Heart left ventricle (tissue), 16 donors: Measurements from ENCODE around the gene CIAO2A. TPM values are rescaled to one million over a fixed set of nuclear protein-coding genes. Genes with fewer than 3 reads are reported as not detected.

Source experiments
- ATAC-seq, 4 donors: fragments of 200-7000 bp; cut with Tn5 transposase; one replicate each; pipeline ENCODE4 v1.9.1; 2020 to 2022; ENCODE audit warnings: moderate library complexity in 4 of 4, mild to moderate bottlenecking in 3 of 4, moderate number of reproducible peaks in 1 of 4
- DNase-seq, 5 donors: peaks; one replicate each; pipeline ENCODE4 v3.0.0-alpha.2; 2020
- H3K27ac ChIP-seq, 12 donors: fragments of 200-600 bp; sonication (generic) in 4 of 12; one replicate each; pipeline versions ENCODE4 v1.5.0 to v1.8.0; 2016 to 2022; ENCODE audit warnings: mild to moderate bottlenecking in 2 of 12
- H3K27me3 ChIP-seq, 9 donors: fragments of 200-600 bp; sonication (generic) in 2 of 9; one replicate each; pipeline versions ENCODE4 v1.5.1 to v1.8.0; 2016 to 2022; ENCODE audit warnings: mild to moderate bottlenecking in 3 of 9
- H3K36me3 ChIP-seq, 9 donors: fragments of 200-600 bp; sonication (generic) in 2 of 9; one replicate each; pipeline versions ENCODE4 v1.5.0 to v1.8.0; 2018 to 2022; ENCODE audit warnings: mild to moderate bottlenecking in 2 of 9
- H3K4me1 ChIP-seq, 12 donors: fragments of 200-600 bp; sonication (generic) in 4 of 12; one replicate each; pipeline versions ENCODE4 v1.5.0 to v1.8.0; 2016 to 2022; ENCODE audit warnings: mild to moderate bottlenecking in 3 of 12
- H3K4me3 ChIP-seq, 12 donors: fragments of 200-600 bp; sonication (generic) in 4 of 12; one replicate each; pipeline versions ENCODE4 v1.5.0 to v1.8.0; 2017 to 2022; ENCODE audit warnings: mild to moderate bottlenecking in 9 of 12, moderate library complexity in 4 of 12
- H3K9me3 ChIP-seq, 12 donors: fragments of 200-600 bp; sonication (generic) in 4 of 12; one replicate each; pipeline versions ENCODE4 v1.5.0 to v1.8.0; 2016 to 2022; ENCODE audit warnings: mild to moderate bottlenecking in 1 of 12
- POLR2A ChIP-seq, 2 donors: fragments of 450-650 bp; IDR thresholded peaks; one replicate each; pipeline ENCODE4 v1.6.1; 2017; ENCODE audit warnings: antibody characterized with exemption in 2 of 2, mild to moderate bottlenecking in 2 of 2, moderate library complexity in 2 of 2
- WGBS, 4 donors: extraction: QIAGEN DNeasy Blood & Tissue Kit in 2 of 4; methylation state at CpG; one replicate each; pipeline versions ENCODE4 v1.1.5 to v1.1.7; 2013 to 2018; 5-methylcytosine and 5-hydroxymethylcytosine counted together
- intact Hi-C, 10 donors: fragments of 100-400 bp; cut with DNase I; formaldehyde crosslinking; loops; one replicate each; pipeline versions ENCODE4 v1.11.1 to v1.14.2; 2022
- polyA plus RNA-seq, 2 donors: library from polyadenylated mRNA; stranded (reverse); fragments of 200-250 nt; gene quantifications; one replicate each; pipeline ENCODE4 v1.2.3, GENCODE V29; 2013
- total RNA-seq, 9 donors: library from RNA; depleted of rRNA in 2 of 9; stranded (reverse); fragments of >200 nt in 2 of 9; fragmentation: NEBNext Ultra II Directional in 3 of 9; extraction: Animal tissue kit (Norgen Biotek cat#: 25700) in 3 of 9; gene quantifications; one replicate each; pipeline versions ENCODE4 v1.1.0 to v1.2.4, GENCODE V29; 2016 to 2023
- TF ChIP-seq, protein P1 (sequence below), 12 donors: fragments of 200-600 bp; sonication (generic) in 4 of 12; IDR thresholded peaks; one replicate each; pipeline versions ENCODE4 v1.5.0 to v1.8.0; 2018 to 2022; ENCODE audit warnings: antibody characterized with exemption in 12 of 12, mild to moderate bottlenecking in 5 of 12
- donor health status: ischemic (EF 13 %, LVEDD 7.1; RV severe dilation, severe dysfunction).
- donor health status: healthy with polysubstance abuse.
- donor health status: DM: no; HTN: yes; CAD: no.
- donor health status: DM: no; HTN: no; CAD: no.
- donor health status: ischemic (EF 25% LVEDD 6.9; RV normal size, moderate dysfunction).
- donor health status: ischemic (EF 25% LVEDD 5.7; RV mildly dilated, moderate dysfunction).
- donor health status: healthy.
- donor health status: DM: yes; HTN: yes; CAD: no.
- donor health status: ischemic (EF 35%, LVEDD 5.7; RV mildly dilated, moderate dysfunction).
- donor health status: nonischemic (EF 11% LVEDD 7.7; RV severe dilation, severe dysfunction).
- donor health status: DM: yes; HTN: yes; CAD: no.
- donor health status: PGD.
- donor health status: ischemic (EF 29% LVEDD 5.4; RV normal size, mild dysfunction).
- donor health status: nonischemic (EF 23%, LVEDD 6.1; RV moderate dilation, normal function).

Gene CIAO2A
- total and polyA plus RNA-seq, 11 donors: 41.6 to 114 (median 56.5) TPM

GRCh38 chr15:64051407-64052259 lies 42.0 kb downstream of the CIAO2A start:
- DNase-seq (no peak), ATAC-seq (peak in 1 of 4 donors; percentile 17)
- H3K27ac ChIP-seq: no peak overlapping the region
- H3K27me3 ChIP-seq: no peaks in the 10 kb centered on the region
- peaks cover 0 to 41% (median 5%) of the 10 kb centered on the region in 12 donors for H3K4me1 ChIP-seq
- TF ChIP-seq POLR2A (IDR thresholded peaks at IDR 0.05): no peak
- TF ChIP-seq, protein P1, sequence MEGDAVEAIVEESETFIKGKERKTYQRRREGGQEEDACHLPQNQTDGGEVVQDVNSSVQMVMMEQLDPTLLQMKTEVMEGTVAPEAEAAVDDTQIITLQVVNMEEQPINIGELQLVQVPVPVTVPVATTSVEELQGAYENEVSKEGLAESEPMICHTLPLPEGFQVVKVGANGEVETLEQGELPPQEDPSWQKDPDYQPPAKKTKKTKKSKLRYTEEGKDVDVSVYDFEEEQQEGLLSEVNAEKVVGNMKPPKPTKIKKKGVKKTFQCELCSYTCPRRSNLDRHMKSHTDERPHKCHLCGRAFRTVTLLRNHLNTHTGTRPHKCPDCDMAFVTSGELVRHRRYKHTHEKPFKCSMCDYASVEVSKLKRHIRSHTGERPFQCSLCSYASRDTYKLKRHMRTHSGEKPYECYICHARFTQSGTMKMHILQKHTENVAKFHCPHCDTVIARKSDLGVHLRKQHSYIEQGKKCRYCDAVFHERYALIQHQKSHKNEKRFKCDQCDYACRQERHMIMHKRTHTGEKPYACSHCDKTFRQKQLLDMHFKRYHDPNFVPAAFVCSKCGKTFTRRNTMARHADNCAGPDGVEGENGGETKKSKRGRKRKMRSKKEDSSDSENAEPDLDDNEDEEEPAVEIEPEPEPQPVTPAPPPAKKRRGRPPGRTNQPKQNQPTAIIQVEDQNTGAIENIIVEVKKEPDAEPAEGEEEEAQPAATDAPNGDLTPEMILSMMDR (IDR thresholded peaks at IDR 0.05): no peak
- H3K36me3 ChIP-seq: no peaks in the 10 kb centered on the region
- intact Hi-C loops: loop anchor here in 1 of 10 donors (5.0 kb wide), 1 partner anchor 304 kb away; no protein-coding TSS in a partner anchor
- WGBS, 4 donors: 78 to 90% (median 79%) methylated on average over 5 to 6 of the region's 6 CpGs
- no peak overlapping the region for H3K4me3 ChIP-seq
- H3K9me3 ChIP-seq: no peaks in the 10 kb centered on the region

DNA sequence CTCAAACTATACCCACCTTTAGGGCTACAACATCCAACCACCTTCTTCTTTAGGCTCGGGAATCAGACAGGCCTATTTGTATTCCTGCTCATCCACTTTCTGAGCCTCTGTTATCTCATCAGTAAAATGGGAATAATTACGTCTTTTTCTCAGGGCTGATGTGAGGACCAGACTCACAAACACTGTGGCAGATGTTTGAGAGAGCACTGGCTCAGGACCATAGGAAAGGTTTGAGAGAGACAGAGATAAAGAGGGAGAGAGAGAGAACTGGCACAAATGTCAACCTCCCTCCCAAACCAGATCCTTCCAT lies 42.6 kb downstream of the CIAO2A start:
- Histone ChIP-seq H3K36me3 (no peaks in the 10 kb centered on the region), H3K4me1 (peaks cover 0 to 43% (median 7%) of the 10 kb centered on the region in 12 donors), H3K4me3 (no peak overlapping the region), H3K27ac (no peak overlapping the region), H3K9me3 (no peaks in the 10 kb centered on the region), H3K27me3 (no peaks in the 10 kb centered on the region)
- 93 to 98% (median 96%) methylated on average over 2 of the region's 2 CpGs for WGBS, 4 donors
- intact Hi-C loops: loop anchor here in 1 of 10 donors (5.0 kb wide), 1 partner anchor 304 kb away; no protein-coding TSS in a partner anchor
- ATAC-seq (no peak), DNase-seq (no peak)
- no peak for TF ChIP-seq POLR2A (IDR thresholded peaks at IDR 0.05)
- TF ChIP-seq, protein P1 (IDR thresholded peaks at IDR 0.05): no peak

- H3K27ac ChIP-seq: no peak overlapping the region
- no peak for TF ChIP-seq POLR2A (IDR thresholded peaks at IDR 0.05)
- TF ChIP-seq, protein P1 (IDR thresholded peaks at IDR 0.05): no peak
- DNase-seq: no peak
- H3K27me3 ChIP-seq: no peaks in the 10 kb centered on the region
- no peak for ATAC-seq
- no peak overlapping the region for H3K4me3 ChIP-seq
- no peaks in the 10 kb centered on the region for H3K36me3 ChIP-seq
- WGBS, 4 donors: 57 to 76% (median 66%) methylated on average over 7 to 8 of the region's 8 CpGs
- intact Hi-C loops: loop anchor here in 1 of 10 donors (5.0 kb wide), 1 partner anchor 303 kb away; no protein-coding TSS in a partner anchor
- no peaks in the 10 kb centered on the region for H3K9me3 ChIP-seq
- H3K4me1 ChIP-seq: peaks cover 0 to 48% (median 7%) of the 10 kb centered on the region in 12 donors
Observed at GRCh38 chr15:64050281-64051092, 43.2 kb downstream of the CIAO2A start.
